H1 (cell line): ENCODE data around the gene XRCC6. TPM values are rescaled to one million over a fixed set of nuclear protein-coding genes. Genes with fewer than 3 reads are reported as not detected.

Source experiments
- CTCF ChIA-PET: fragments of 300-600 bp; sonication (Branson Sonifier 250); formaldehyde crosslinking; loops from one replicate; lab custom pipeline; 2021; ENCODE audit not compliant: partially characterized antibody; lab: Charles Lee
- POLR2A ChIA-PET: fragments of 300-600 bp; sonication (Branson Sonifier 250); formaldehyde crosslinking; loops from one replicate; lab custom pipeline; 2021; ENCODE audit warnings: inconsistent platforms; ENCODE audit not compliant: partially characterized antibody; lab: Charles Lee
- DNase-seq, 2 experiments: peaks; one replicate each; pipeline versions ENCODE4 v3.0.0 to v3.0.0-alpha.2; 2010 to 2022; ENCODE audit warnings: low spot score in 2 of 2, low read depth in 1 of 2, mixed read lengths in 1 of 2
- FAIRE-seq: peaks from 2 replicates; lab custom pipeline; 2011; peaks lifted over from hg19 to GRCh38; lab: Jason Lieb, UNC
- H2AFZ ChIP-seq: 2 replicates; pipeline ENCODE4 v1.8.1; 2012; ENCODE audit warnings: low read length, inconsistent platforms
- H2AK5ac ChIP-seq: 2 replicates; pipeline ENCODE4 v1.6.1; 2013; ENCODE audit warnings: low read depth, low read length
- H2BK120ac ChIP-seq: replicated peaks from 2 replicates; pipeline ENCODE3; 2013; ENCODE audit warnings: low read depth, low read length, inconsistent platforms
- H2BK12ac ChIP-seq: 2 replicates; pipeline ENCODE4 v1.6.1; 2013; ENCODE audit warnings: low read depth, low read length
- H2BK15ac ChIP-seq: 2 replicates; pipeline ENCODE4 v1.6.1; 2013; ENCODE audit warnings: low read length
- H2BK20ac ChIP-seq: 2 replicates; pipeline ENCODE4 v1.6.1; 2013; ENCODE audit warnings: low read length
- H2BK5ac ChIP-seq: 2 replicates; pipeline ENCODE4 v1.6.1; 2013; ENCODE audit warnings: low read depth, low read length
- H3K14ac ChIP-seq: 2 replicates; pipeline ENCODE4 v1.6.1; 2013; ENCODE audit warnings: inconsistent platforms; ENCODE audit not compliant: insufficient read length
- H3K18ac ChIP-seq: 2 replicates; pipeline ENCODE4 v1.6.1; 2013; ENCODE audit warnings: low read length; ENCODE audit errors: extremely low read depth
- H3K23ac ChIP-seq: 2 replicates; pipeline ENCODE4 v1.6.1; 2013; ENCODE audit warnings: inconsistent platforms; ENCODE audit not compliant: insufficient read length
- H3K23me2 ChIP-seq: 2 replicates; pipeline ENCODE4 v1.6.1; 2013; ENCODE audit warnings: low read depth, low read length
- H3K27ac ChIP-seq: 2 replicates; pipeline ENCODE4 v1.6.1; 2011; ENCODE audit warnings: low read depth, low read length, inconsistent platforms
- H3K27me3 ChIP-seq, 4 experiments: replicated peaks in 1 of 4; 1 replicate in 1 of 4; 2 replicates in 3 of 4; pipeline versions ENCODE4 v1.6.1 to v1.8.1; 2011 to 2013; ENCODE audit warnings: low read length in 3 of 4, mild to moderate bottlenecking in 3 of 4, inconsistent platforms in 2 of 4, mixed read lengths in 2 of 4, moderate library complexity in 1 of 4; ENCODE audit not compliant: control insufficient read depth in 3 of 4, insufficient read depth in 3 of 4; ENCODE audit errors: extremely low read depth in 1 of 4
- H3K36me3 ChIP-seq, 4 experiments: 2 replicates each; pipeline versions ENCODE4 v1.6.1 to v1.8.1; 2011 to 2013; ENCODE audit warnings: mild to moderate bottlenecking in 4 of 4, low read length in 3 of 4, moderate library complexity in 2 of 4, control low read depth in 1 of 4, inconsistent platforms in 1 of 4; ENCODE audit not compliant: insufficient read depth in 4 of 4, control insufficient read depth in 2 of 4
- H3K4ac ChIP-seq: replicated peaks from 2 replicates; pipeline ENCODE3; 2013; ENCODE audit warnings: low read length, low read depth, mixed read lengths, inconsistent platforms; ENCODE audit not compliant: insufficient read length
- H3K4me1 ChIP-seq, 4 experiments: replicated peaks in 1 of 4; 1 replicate in 1 of 4; 2 replicates in 3 of 4; pipeline versions ENCODE4 v1.6.1 to v1.8.1; 2011 to 2013; ENCODE audit warnings: low read length in 3 of 4, inconsistent platforms in 2 of 4, mixed read lengths in 1 of 4; ENCODE audit not compliant: insufficient read depth in 4 of 4, control insufficient read depth in 3 of 4
- H3K4me2 ChIP-seq, 2 experiments: 2 replicates each; pipeline versions ENCODE4 v1.6.1 to v1.8.1; 2011 to 2013; ENCODE audit warnings: low read depth in 2 of 2, low read length in 2 of 2, control low read depth in 1 of 2, inconsistent platforms in 1 of 2, mild to moderate bottlenecking in 1 of 2; ENCODE audit not compliant: insufficient read depth in 1 of 2
- H3K4me3 ChIP-seq, 4 experiments: fragments of 200-600, 300-600 bp in 1 of 4; sonication (generic), shearing (Covaris generic), sonication (Bioruptor Twin) in 1 of 4; 2 replicates each; pipeline versions ENCODE4 v1.5.1 to v1.8.1; 2011 to 2016; ENCODE audit warnings: low read length in 4 of 4, low read depth in 3 of 4, control low read depth in 2 of 4, inconsistent platforms in 2 of 4, mild to moderate bottlenecking in 2 of 4, mixed read lengths in 1 of 4, moderate library complexity in 1 of 4; ENCODE audit not compliant: insufficient read depth in 2 of 4; ENCODE audit errors: extremely low read depth in 1 of 4
- H3K56ac ChIP-seq: replicated peaks from 2 replicates; pipeline ENCODE3; 2013; ENCODE audit warnings: low read depth, mild to moderate bottlenecking, mixed read lengths, low read length, inconsistent platforms; ENCODE audit not compliant: insufficient read length
- H3K79me1 ChIP-seq: 2 replicates; pipeline ENCODE4 v1.6.1; 2013; ENCODE audit warnings: low read depth, low read length, control low read depth
- H3K79me2 ChIP-seq, 2 experiments: 2 replicates each; pipeline versions ENCODE4 v1.6.1 to v1.8.1; 2012 to 2013; ENCODE audit warnings: low read length in 2 of 2, mild to moderate bottlenecking in 2 of 2, inconsistent platforms in 1 of 2; ENCODE audit not compliant: insufficient read depth in 2 of 2, control insufficient read depth in 1 of 2
- H3K9ac ChIP-seq, 4 experiments: replicated peaks in 1 of 4; 1 replicate in 1 of 4; 2 replicates in 3 of 4; pipeline versions ENCODE4 v1.6.1 to v1.8.1; 2011 to 2013; ENCODE audit warnings: low read depth in 3 of 4, low read length in 3 of 4, control low read depth in 2 of 4, mild to moderate bottlenecking in 2 of 4, moderate library complexity in 2 of 4, inconsistent platforms in 1 of 4; ENCODE audit errors: extremely low read depth in 1 of 4
- H3K9me3 ChIP-seq, 2 experiments: 2 replicates each; pipeline versions ENCODE4 v1.6.1 to v1.8.1; 2012 to 2013; ENCODE audit warnings: mild to moderate bottlenecking in 2 of 2, moderate library complexity in 2 of 2, control low read depth in 1 of 2, inconsistent platforms in 1 of 2, low read depth in 1 of 2, low read length in 1 of 2, mixed read lengths in 1 of 2; ENCODE audit not compliant: insufficient read depth in 2 of 2
- H4K20me1 ChIP-seq, 2 experiments: replicated peaks in 1 of 2; 2 replicates each; pipeline versions ENCODE3 to v1.8.1; 2011 to 2013; ENCODE audit warnings: inconsistent platforms in 2 of 2, low read length in 2 of 2, mild to moderate bottlenecking in 1 of 2; ENCODE audit not compliant: insufficient read depth in 2 of 2, control insufficient read depth in 1 of 2
- H4K5ac ChIP-seq: 2 replicates; pipeline ENCODE4 v1.6.1; 2013; ENCODE audit warnings: low read length, low read depth, mixed read lengths, inconsistent platforms; ENCODE audit not compliant: insufficient read length
- H4K8ac ChIP-seq: 2 replicates; pipeline ENCODE4 v1.8.0; 2013; ENCODE audit warnings: mild to moderate bottlenecking, moderate library complexity, low read length, inconsistent platforms; ENCODE audit not compliant: insufficient read depth; ENCODE audit errors: extremely low read depth
- H4K91ac ChIP-seq: replicated peaks from 2 replicates; pipeline ENCODE3; 2013; ENCODE audit warnings: low read length, mixed read lengths, inconsistent platforms; ENCODE audit not compliant: insufficient read length
- CBX8 ChIP-seq: fragments of 300-800, 300-1000 bp; sonication (generic); IDR thresholded peaks from 2 replicates; pipeline ENCODE4 v1.7.1; 2016; ENCODE audit warnings: low read depth, low read length, borderline replicate concordance
- EZH2 ChIP-seq: fragments of 200-600 bp; sonication (generic); IDR thresholded peaks from 2 replicates; pipeline ENCODE4 v1.7.1; 2012; ENCODE audit warnings: low read depth, mild to moderate bottlenecking, moderate library complexity, low read length, inconsistent platforms; ENCODE audit not compliant: severe bottlenecking
- FOSL1 ChIP-seq: IDR thresholded peaks from 2 replicates; pipeline ENCODE4 v1.6.1; 2011; ENCODE audit warnings: mild to moderate bottlenecking, low read depth, low read length, moderate library complexity; ENCODE audit not compliant: insufficient read depth
- KDM4A ChIP-seq: IDR thresholded peaks from one replicate; pipeline ENCODE4 v1.7.1; 2012; ENCODE audit warnings: low read depth, mild to moderate bottlenecking, moderate library complexity, low read length, inconsistent platforms; ENCODE audit not compliant: severe bottlenecking
- SIRT6 ChIP-seq: IDR thresholded peaks from one replicate; pipeline ENCODE4 v1.7.1; 2012; ENCODE audit warnings: low read length, inconsistent platforms
- WGBS, 2 experiments: shearing (Covaris generic) in 1 of 2; methylation state at CpG; one replicate each; pipeline versions ENCODE4 v1.1.6 to v1.1.7; 2013 to 2015; ENCODE audit warnings: low lambda C conversion rate in 2 of 2, mixed read lengths in 2 of 2, inconsistent platforms in 1 of 2, low coverage in 1 of 2, missing lambda C conversion rate in 1 of 2; ENCODE audit not compliant: insufficient replicate concordance in 2 of 2, insufficient coverage in 1 of 2, insufficient read length in 1 of 2; ENCODE audit errors: extremely low coverage in 1 of 2, missing lambda C conversion rate in 1 of 2; 5-methylcytosine and 5-hydroxymethylcytosine counted together
- polyA plus RNA-seq, 7 experiments: library from polyadenylated mRNA; depleted of rRNA in 3 of 7; stranded (reverse) in 5 of 7; unstranded in 2 of 7; fragments of >200 nt in 5 of 7; fragments of 200-250 nt in 2 of 7; gene quantifications; 1 replicate in 5 of 7; 2 replicates in 1 of 7; 4 replicates in 1 of 7; pipeline versions ENCODE4 v1.2.1 to v1.2.3, GENCODE V29; 2011 to 2013; ENCODE audit warnings: missing spikeins in 2 of 7, mixed read lengths in 2 of 7
- total RNA-seq: library from RNA; stranded (reverse); fragmentation: NEBNext Ultra II Directional; extraction: Animal tissue kit (Norgen Biotek cat#: 25700); gene quantifications from 2 replicates; pipeline ENCODE4 v1.2.1, GENCODE V29; 2021

XRCC6 gene
- total and polyA plus RNA-seq, 2 of the 8 experiments (the other 6 are each of a cell fraction or from before 2014, with no cell fraction given), result 150 to 490 TPM

GRCh38 chr22:41608386-41608785 is 12.7 kb upstream of the XRCC6 start:
- FAIRE-seq, result no peak
- Histone ChIP-seq H3K14ac (no peak overlapping the region), H3K27me3 (no peaks in the 10 kb centered on the region), H3K4me1 (no peaks in the 10 kb centered on the region), H4K5ac (no peak overlapping the region), H3K9me3 (no peaks in the 10 kb centered on the region), H3K36me3 (peaks cover 0 to 19% (median 8%) of the 10 kb centered on the region in 4 experiments; a peak in 6 of 8 replicates), H4K8ac (no peak overlapping the region), H4K91ac (no peak overlapping the region), H3K23ac (no peak overlapping the region), H3K4me3 (no peak overlapping the region), H3K9ac (no peak overlapping the region), H3K79me1 (peaks cover 2% of the 10 kb centered on the region; the same call in 1 of the 2 replicates), H2BK15ac (no peak overlapping the region), H2AFZ (no peak overlapping the region), H3K18ac (no peak overlapping the region), H3K4ac (no peak overlapping the region), H3K79me2 (0 out of 4 replicates have a peak, but pooled peaks cover 0 to 2% of the 10 kb centered on the region in 2 experiments), H3K4me2 (no peak overlapping the region), H2AK5ac (no peak overlapping the region), H2BK5ac (no peak overlapping the region), H3K23me2 (peaks cover 2% of the 10 kb centered on the region; the same call in 1 of the 2 replicates), H4K20me1 (peaks cover 0 to 8% of the 10 kb centered on the region in 2 experiments), H3K56ac (no peak overlapping the region), H2BK20ac (no peak overlapping the region), H2BK120ac (no peak overlapping the region), H3K27ac (no peak overlapping the region), H2BK12ac (no peak overlapping the region)
- no peak for DNase-seq
- TF ChIP-seq KDM4A, result no peak
- no peak for TF ChIP-seq EZH2
- no peak for TF ChIP-seq SIRT6
- TF ChIP-seq FOSL1, result no peak
- TF ChIP-seq CBX8, result no peak
- CTCF ChIA-PET, result interaction anchor here (0.5 to 4.5 kb wide), 2 partner anchors 11 to 220 kb away, joined by 3 to 31 read pairs; no protein-coding TSS in a partner anchor
- 95% methylated on average over 3 of the region's 3 CpGs; no CpG with 5 or more reads in 1 of the 2 experiments for WGBS, 2 experiments
- POLR2A ChIA-PET, result interaction anchor here (1.9 to 3.3 kb wide), 4 partner anchors 9 to 12 kb away, joined by 7 to 16 read pairs (median 12); partner anchors contain the start of genes DESI1 and XRCC6
